ENCODE data around the gene DNASE1L1. TPM values are rescaled to one million over a fixed set of nuclear protein-coding genes. Genes with fewer than 3 reads are reported as not detected.

Gene DNASE1L1
- total and polyA plus RNA-seq, 2 of the 13 experiments (the other 11 are each of a cell fraction or from before 2014, with no cell fraction given), result 4.7 to 12.3 TPM

- TF ChIP-seq ZNF142 (CRISPR knock-in tag; IDR thresholded peaks at IDR 0.05) (no peak), ZNF660 (CRISPR knock-in tag; IDR thresholded peaks at IDR 0.05; ENCODE audit: borderline replicate concordance, low read depth) (no peak), SETDB1 (CRISPR knock-in tag; IDR thresholded peaks at IDR 0.05; ENCODE audit: borderline replicate concordance) (no peak), ZNF276 (CRISPR knock-in tag; IDR thresholded peaks at IDR 0.05; ENCODE audit: low read depth) (no peak), RAD51 (IDR thresholded peaks at IDR 0.05; ENCODE audit: borderline replicate concordance) (no peak), ZNF644 (CRISPR knock-in tag; IDR thresholded peaks at IDR 0.05; ENCODE audit: low read depth) (no peak), XRCC5 (optimal IDR thresholded peaks at IDR 0.05; ENCODE audit: low read length) (no peak), NBN (conservative IDR thresholded peaks at IDR 0.05) (no peak), ZNF180 (CRISPR knock-in tag; IDR thresholded peaks at IDR 0.05; ENCODE audit: borderline replicate concordance, low read depth) (no peak), GATA4 (IDR thresholded peaks at IDR 0.05; ENCODE audit: borderline replicate concordance, low read depth) (no peak), ZNF704 (CRISPR knock-in tag; IDR thresholded peaks at IDR 0.05; ENCODE audit: borderline replicate concordance) (no peak), NCOA2 (CRISPR knock-in tag; IDR thresholded peaks at IDR 0.05) (no peak), PHB2 (IDR thresholded peaks at IDR 0.05; ENCODE audit: partially characterized antibody) (no peak), PAXIP1 (CRISPR knock-in tag; conservative IDR thresholded peaks at IDR 0.05) (no peak; the same call in 1 of the 2 replicates), KLF13 (CRISPR knock-in tag; IDR thresholded peaks at IDR 0.05) (no peak)
Measured at GRCh38 chrX:154378799-154379568, 30.1 kb downstream of the DNASE1L1 start, which contains the start of gene EMD (continued).

Measured in HepG2 (cell line).